Inferior parietal cortex (tissue), 1 donor: ENCODE measurements around the gene CCDC149.

Experiments
- DNase-seq: peaks from one replicate; pipeline ENCODE4 v3.0.0-alpha.2; 2016; ENCODE audit errors: extremely low spot score

CCDC149 gene

DNA sequence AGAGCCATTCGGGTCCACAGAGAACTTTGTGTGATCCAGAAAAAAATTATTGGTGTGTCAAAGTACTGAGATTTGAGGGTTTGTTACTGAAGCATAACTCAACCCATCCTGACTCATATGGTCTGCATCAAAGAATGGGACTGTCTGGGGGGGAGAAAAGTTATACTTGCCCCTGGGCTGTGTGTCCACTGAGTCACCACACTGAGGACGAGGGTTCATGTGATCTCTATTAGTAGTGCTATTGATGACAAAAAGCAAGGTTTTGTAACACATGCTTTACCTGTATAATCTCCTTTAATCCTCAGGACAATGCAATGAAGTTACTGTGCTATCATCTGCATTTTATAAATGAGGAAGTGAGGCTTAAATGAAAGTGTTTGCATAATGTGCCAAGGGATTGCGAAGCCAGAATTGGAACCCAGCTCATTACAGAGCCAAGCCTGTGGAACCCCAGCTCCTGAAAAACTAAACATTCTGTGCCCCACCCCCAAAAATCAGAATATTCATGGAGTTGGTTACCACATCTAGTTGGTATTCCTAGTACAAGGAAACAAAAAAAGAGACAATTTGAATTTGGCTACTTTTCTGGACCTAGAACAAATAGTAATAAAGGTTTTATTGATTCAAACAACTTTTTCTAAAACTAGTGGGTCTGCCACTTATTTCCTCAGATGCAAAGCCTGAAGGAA is 31.2 kb downstream of the CCDC149 start:
- no peak for DNase-seq

DNA sequence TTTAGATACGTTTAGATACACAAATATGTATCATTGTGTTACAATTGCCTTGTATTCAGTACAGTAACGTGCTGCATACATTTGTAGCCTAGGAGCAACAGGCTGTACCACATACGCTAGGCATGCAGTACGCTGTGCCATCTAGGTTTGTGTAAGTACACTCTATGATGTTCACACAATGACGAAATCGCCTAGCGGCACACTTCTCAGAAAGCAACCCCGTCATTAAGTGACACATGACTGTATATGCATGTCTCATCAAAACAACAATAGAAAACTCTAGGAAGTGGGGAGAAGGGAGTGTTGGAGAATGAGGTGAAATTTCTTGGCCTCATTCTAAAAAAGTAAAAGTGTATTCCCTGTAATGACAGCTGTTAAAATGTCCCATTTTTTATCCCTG is 32.7 kb downstream of the CCDC149 start:
- DNase-seq: no peak

GRCh38 chr4:24878636-24879016 is 34.2 kb downstream of the CCDC149 start:
- DNase-seq: no peak

GRCh38 chr4:24877868-24878635 is 34.8 kb downstream of the CCDC149 start:
- DNase-seq: no peak

- no peak for DNase-seq
Measured at GRCh38 chr4:24876431-24876830, 36.4 kb downstream of the CCDC149 start.

- DNase-seq: no peak
Measured at GRCh38 chr4:24872720-24873119, 40.1 kb downstream of the CCDC149 start.

DNA sequence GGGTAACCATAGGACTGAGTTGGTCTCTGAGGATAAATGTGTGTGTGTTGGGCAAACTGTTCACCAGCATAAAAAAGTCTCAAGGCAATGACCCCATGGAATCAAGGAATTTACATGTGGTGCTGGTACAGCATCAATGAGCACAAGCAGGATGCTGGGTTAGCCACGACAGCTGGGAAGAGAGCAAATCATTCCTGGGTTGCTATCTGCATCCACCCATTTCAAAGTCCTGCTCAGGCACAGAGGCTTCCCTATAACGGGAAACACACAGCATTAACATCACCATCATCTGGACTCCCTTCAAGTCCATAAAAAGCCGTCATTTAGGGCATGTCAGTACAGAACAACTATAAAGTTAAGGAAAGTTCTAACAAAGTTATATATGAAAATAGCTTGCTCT is 41.6 kb downstream of the CCDC149 start:
- no peak for DNase-seq

GRCh38 chr4:24867766-24868296 is 45.0 kb downstream of the CCDC149 start:
- DNase-seq: no peak

DNA sequence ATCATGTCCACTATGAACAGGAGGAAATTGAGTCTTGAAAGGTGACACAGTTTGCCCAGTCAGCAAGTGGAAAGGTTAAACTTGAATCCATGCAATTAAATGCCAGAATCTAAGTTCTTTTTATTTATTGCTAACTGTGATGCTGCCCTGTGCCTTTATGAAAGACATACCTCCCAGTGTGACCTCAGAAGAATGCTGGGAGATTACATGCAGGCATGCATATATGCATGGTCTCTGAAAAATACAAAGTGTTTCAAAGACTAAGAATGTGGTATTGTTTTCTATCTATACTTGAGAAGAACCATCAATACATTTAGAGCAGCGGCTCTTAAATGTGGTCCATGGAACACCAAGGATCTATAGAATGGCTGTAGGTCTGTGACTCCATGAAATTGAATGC is 45.6 kb downstream of the CCDC149 start:
- DNase-seq: no peak

DNA sequence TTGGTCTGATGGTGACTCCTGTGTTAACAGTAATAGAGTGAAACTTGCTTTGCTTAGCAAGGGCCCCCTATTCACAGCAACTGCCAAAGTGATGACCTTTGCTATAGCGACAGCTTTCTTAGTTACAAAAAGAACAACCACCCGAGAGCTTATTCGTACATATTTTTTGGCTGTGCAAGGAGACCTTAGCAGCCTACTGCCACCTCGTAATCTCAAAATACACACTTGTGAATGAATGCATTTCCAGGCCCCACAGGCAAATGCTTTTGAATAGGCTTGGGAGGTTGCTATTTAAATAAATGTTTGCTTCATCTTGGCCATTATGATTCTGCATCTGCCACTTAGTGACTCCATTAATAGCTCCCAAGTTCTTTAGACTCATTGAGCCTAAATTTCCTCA is 47.4 kb downstream of the CCDC149 start:
- DNase-seq: no peak

DNA sequence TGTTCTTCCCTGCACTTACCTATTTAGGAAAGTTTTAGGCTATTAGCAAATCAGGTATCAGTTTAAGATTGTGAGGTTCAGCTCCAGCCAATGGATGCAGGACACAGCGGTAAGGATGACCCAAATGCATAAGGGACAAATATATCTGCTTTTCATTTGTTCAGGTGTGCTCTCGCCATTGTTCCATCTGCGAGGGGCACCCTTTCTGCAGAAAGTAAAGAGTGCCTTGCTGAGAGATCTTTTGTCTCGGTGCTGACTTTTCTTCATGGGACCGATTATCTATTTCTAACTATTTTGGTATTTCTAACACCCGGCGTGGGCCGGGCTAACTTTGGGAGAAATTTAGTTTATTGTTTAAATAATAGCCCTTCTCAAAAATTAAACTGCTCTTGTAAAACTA is 49.0 kb downstream of the CCDC149 start:
- DNase-seq: no peak

- DNase-seq: no peak
Measured at GRCh38 chr4:24862073-24862751, 50.6 kb downstream of the CCDC149 start.

GRCh38 chr4:24858550-24858949 is 54.3 kb downstream of the CCDC149 start:
- no peak for DNase-seq

- DNase-seq: no peak
Measured at GRCh38 chr4:24858026-24858425, 54.8 kb downstream of the CCDC149 start.

- DNase-seq: no peak
Measured at GRCh38 chr4:24856586-24856985, 56.3 kb downstream of the CCDC149 start.

DNA sequence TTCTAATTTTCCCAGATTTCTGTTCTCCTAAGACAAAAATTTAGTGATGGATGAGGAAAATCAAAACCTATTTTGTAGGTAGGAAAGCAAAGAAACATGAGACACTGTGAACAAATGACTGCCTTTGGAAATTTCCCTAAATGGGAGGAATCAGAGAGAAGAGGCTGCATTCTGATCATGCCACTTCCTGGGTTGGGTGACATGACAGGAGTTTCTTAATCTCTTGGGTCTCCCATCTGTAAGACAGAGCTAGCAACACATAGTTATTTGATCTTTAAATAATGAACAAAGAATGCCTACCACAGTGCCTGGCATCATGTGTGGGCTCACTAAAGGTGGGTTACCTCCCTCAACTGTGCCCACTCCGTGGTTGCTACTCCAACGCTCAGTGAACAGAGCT is 57.1 kb downstream of the CCDC149 start:
- no peak for DNase-seq

GRCh38 chr4:24853142-24853541 is 59.7 kb downstream of the CCDC149 start:
- DNase-seq: no peak

DNA sequence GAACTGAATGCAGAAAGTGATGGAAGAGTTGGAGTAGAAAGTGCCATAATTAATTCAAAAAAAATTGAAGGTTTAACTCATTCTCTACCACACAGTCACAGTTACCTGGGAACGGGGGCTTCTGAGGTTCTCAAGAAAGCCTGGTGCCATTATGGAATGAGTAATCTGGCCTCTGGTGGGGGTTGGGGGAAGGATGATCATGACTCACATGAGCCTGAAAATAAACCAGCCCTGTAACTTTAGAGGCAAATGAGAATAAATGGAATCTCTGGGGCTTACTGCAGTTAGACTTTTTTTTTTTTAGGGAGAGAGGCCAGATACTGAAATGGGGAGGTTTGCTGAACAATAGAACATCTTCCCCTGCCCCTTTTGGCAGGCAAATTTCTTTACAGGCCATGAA is 62.2 kb downstream of the CCDC149 start:
- DNase-seq: no peak

DNA sequence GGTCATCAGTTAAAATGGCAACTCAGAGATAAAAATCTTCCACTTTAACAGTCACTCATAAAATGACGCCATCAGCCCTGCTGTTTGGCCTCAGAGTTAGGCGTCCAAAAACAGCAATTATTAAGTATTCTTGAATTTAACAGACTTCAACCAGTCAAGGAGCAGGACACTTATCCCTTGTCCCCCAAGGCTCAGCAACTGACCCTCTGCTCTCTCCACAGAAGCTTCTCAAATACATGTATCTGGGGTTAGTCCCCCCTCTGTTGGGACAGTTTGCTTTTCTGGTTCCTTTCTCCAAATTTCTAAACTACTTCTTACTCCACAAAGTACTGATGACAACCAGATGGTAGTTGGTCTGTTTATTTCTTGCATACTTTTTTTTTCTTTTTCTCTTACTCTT is 63.1 kb downstream of the CCDC149 start:
- DNase-seq: no peak

DNA sequence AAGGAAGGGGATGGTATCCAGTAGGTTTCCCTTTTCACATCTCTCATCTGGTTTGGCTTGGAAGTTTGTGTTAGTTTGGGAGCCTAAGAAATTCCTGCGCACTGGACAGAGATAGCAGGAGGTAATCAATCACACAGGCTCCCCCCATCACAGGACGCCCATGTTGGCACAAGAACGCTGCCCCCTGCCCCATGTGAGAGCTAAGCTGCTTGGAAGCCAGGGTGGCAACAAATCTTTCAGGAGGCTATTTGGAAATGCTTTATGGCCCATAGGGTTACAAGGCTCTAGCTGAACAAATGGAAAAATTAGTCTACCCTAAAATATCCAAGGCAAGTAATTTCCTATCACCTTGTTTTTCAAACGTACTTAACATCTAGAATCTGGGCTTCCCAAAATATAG is 63.5 kb downstream of the CCDC149 start:
- no peak for DNase-seq

- no peak for DNase-seq
Measured at GRCh38 chr4:24846716-24847115, 66.1 kb downstream of the CCDC149 start.

GRCh38 chr4:24845902-24846301 is 66.9 kb downstream of the CCDC149 start:
- DNase-seq: no peak

GRCh38 chr4:24845132-24845531 is 67.7 kb downstream of the CCDC149 start:
- no peak for DNase-seq
